OCI-LY7 (cell line): Measurements from ENCODE around the gene EPHB1. TPM values are rescaled to one million over a fixed set of nuclear protein-coding genes. Genes with fewer than 3 reads are reported as not detected.

Source experiments
- BruUV-seq: library from RNA; stranded (reverse); fragments of 400-500 nt; replicated peaks from 2 replicates; lab custom pipeline; 2021; lab: Mats Ljungman, UMichigan
- CTCF ChIA-PET: fragments of 300-600 bp; sonication (Branson Sonifier 250); formaldehyde crosslinking; loops from one replicate; lab custom pipeline; 2022; ENCODE audit warnings: antibody characterized with exemption; ENCODE audit not compliant: unreplicated experiment; lab: Charles Lee
- POLR2A ChIA-PET: fragments of 300-600 bp; sonication (Branson Sonifier 250); formaldehyde crosslinking; loops from one replicate; lab custom pipeline; 2022; ENCODE audit warnings: antibody characterized with exemption; lab: Charles Lee
- DNase-seq: peaks from one replicate; pipeline ENCODE4 v3.0.0-alpha.2; 2015; ENCODE audit warnings: low spot score
- H2AFZ ChIP-seq: fragments of 200-600 bp; sonication (generic), shearing (Covaris generic); 2 replicates; pipeline ENCODE4 v1.6.1; 2014; ENCODE audit warnings: mild to moderate bottlenecking, antibody characterized with exemption, low read length, moderate library complexity
- H3K27ac ChIP-seq: fragments of 200-600 bp; sonication (generic); 2 replicates; pipeline ENCODE4 v1.5.1; 2014; ENCODE audit warnings: mixed run types, low read depth, mild to moderate bottlenecking, moderate library complexity, low read length, inconsistent platforms; ENCODE audit not compliant: poor library complexity, severe bottlenecking
- H3K36me3 ChIP-seq: fragments of 200-600 bp; sonication (generic); 2 replicates; pipeline ENCODE4 v1.6.1; 2014; ENCODE audit warnings: mild to moderate bottlenecking, antibody characterized with exemption, low read length, moderate library complexity, mixed read lengths; ENCODE audit not compliant: insufficient read depth
- H3K4me1 ChIP-seq: fragments of 200-600 bp; sonication (generic); 2 replicates; pipeline ENCODE4 v1.5.1; 2014; ENCODE audit warnings: mild to moderate bottlenecking, low read length; ENCODE audit not compliant: insufficient read depth, poor library complexity, severe bottlenecking
- H3K4me2 ChIP-seq: fragments of 200-600 bp; sonication (generic); 2 replicates; pipeline ENCODE4 v1.6.1; 2014; ENCODE audit warnings: mild to moderate bottlenecking, low read length
- H3K4me3 ChIP-seq: fragments of 200-600 bp; sonication (generic); 2 replicates; pipeline ENCODE4 v1.5.1; 2014; ENCODE audit warnings: mild to moderate bottlenecking, low read depth, low read length; ENCODE audit not compliant: poor library complexity, severe bottlenecking
- H3K79me2 ChIP-seq: fragments of 200-600 bp; sonication (generic); 2 replicates; pipeline ENCODE4 v1.6.1; 2016; ENCODE audit warnings: low read depth, mild to moderate bottlenecking, low read length, moderate library complexity, mixed read lengths; ENCODE audit not compliant: insufficient read depth
- H3K9me2 ChIP-seq: fragments of 200-600 bp; sonication (generic); 2 replicates; pipeline ENCODE4 v1.6.1; 2016; ENCODE audit warnings: mild to moderate bottlenecking, low read length, mixed read lengths; ENCODE audit not compliant: insufficient read depth
- H3K9me3 ChIP-seq: fragments of 200-600 bp; sonication (generic); 2 replicates; pipeline ENCODE4 v1.6.1; 2014; ENCODE audit warnings: mild to moderate bottlenecking, mixed run types, low read length, mixed read lengths
- H4K20me1 ChIP-seq: fragments of 200-600 bp; sonication (generic); 2 replicates; pipeline ENCODE4 v1.6.1; 2014; ENCODE audit warnings: mild to moderate bottlenecking, antibody characterized with exemption, low read length, moderate library complexity, mixed read lengths; ENCODE audit not compliant: insufficient read depth
- CTCF ChIP-seq: fragments of 200-600 bp; sonication (generic); conservative IDR thresholded peaks from 2 replicates; pipeline ENCODE4 v1.5.1; 2014; ENCODE audit warnings: mild to moderate bottlenecking, antibody characterized with exemption, low read length, moderate library complexity, mixed read lengths
- EZH2phosphoT487 ChIP-seq: fragments of 200-600 bp; sonication (generic); IDR thresholded peaks from 2 replicates; pipeline ENCODE4 v1.6.1; 2018; ENCODE audit warnings: low read depth, borderline replicate concordance, mild to moderate bottlenecking, mixed run types, antibody characterized with exemption, low read length, moderate library complexity, mixed read lengths
- intact Hi-C: fragments of 100-400 bp; cut with micrococcal nuclease; formaldehyde crosslinking; loops from one replicate; pipeline ENCODE4 v1.10.0; 2022; ENCODE audit not compliant: unreplicated experiment
- total RNA-seq, 2 experiments: library from RNA; depleted of rRNA in 1 of 2; stranded (reverse); fragments of >200 nt in 1 of 2; shearing (Covaris generic) in 1 of 2; gene quantifications; 2 replicates each; pipeline ENCODE4 v1.2.3, GENCODE V29; 2014 to 2022

The EPHB1 gene
- total RNA-seq, 2 experiments from 2014 or later: 0.54 to 1.3 TPM

DNA sequence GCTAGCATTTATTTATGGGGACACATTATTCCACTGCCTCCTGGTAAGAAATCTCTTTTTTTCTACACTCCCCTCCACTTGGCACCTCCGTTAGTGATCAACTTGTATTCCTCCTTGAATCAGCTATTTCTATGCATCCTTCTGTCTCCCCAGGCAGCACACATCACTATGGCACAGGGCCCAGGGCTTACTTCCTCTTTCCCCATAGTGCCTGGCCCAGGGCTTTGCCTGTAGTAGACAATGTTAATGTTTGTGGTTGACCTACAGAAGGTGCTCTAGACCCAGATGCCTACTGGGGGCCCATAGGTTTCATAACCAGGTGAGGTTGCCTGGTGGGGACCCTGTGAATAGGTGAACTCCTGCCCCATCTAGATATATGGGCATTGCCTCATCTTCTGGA, 44.9 kb downstream of the EPHB1 start:
- ChIA-PET CTCF (no interaction called here), POLR2A (interaction anchor here (0.6 kb wide), 1 partner anchor 1015 kb away, joined by 3 read pairs; no protein-coding TSS in a partner anchor)
- no peaks in the 10 kb centered on the region; the same call in 1 of the 2 replicates for H3K9me3 ChIP-seq
- intact Hi-C loops: no loop called here
- no peak overlapping the region for H3K4me3 ChIP-seq
- no peak overlapping the region for H2AFZ ChIP-seq
- no peak for DNase-seq
- no peaks in the 10 kb centered on the region for H3K79me2 ChIP-seq
- H3K4me1 ChIP-seq: no peaks in the 10 kb centered on the region
- H3K36me3 ChIP-seq: no peaks in the 10 kb centered on the region
- no peaks in the 10 kb centered on the region for H4K20me1 ChIP-seq
- no peaks in the 10 kb centered on the region for H3K9me2 ChIP-seq
- no TSS peak for BruUV-seq
- no peak overlapping the region for H3K4me2 ChIP-seq
- TF ChIP-seq EZH2phosphoT487: no peak
- TF ChIP-seq CTCF: no peak
- H3K27ac ChIP-seq: no peak overlapping the region

GRCh38 chr3:134840459-134840858, 45.4 kb downstream of the EPHB1 start:
- BruUV-seq: no TSS peak
- no peak overlapping the region for H3K4me3 ChIP-seq
- ChIA-PET CTCF (no interaction called here), POLR2A (interaction anchor here (0.6 kb wide), 1 partner anchor 1015 kb away, joined by 3 read pairs; no protein-coding TSS in a partner anchor)
- H4K20me1 ChIP-seq: no peaks in the 10 kb centered on the region
- no peak overlapping the region for H3K4me2 ChIP-seq
- DNase-seq: no peak
- no peaks in the 10 kb centered on the region for H3K9me2 ChIP-seq
- intact Hi-C loops: no loop called here
- no peak overlapping the region for H2AFZ ChIP-seq
- H3K79me2 ChIP-seq: no peaks in the 10 kb centered on the region
- H3K9me3 ChIP-seq: no peaks in the 10 kb centered on the region; the same call in 1 of the 2 replicates
- H3K36me3 ChIP-seq: no peaks in the 10 kb centered on the region
- TF ChIP-seq EZH2phosphoT487: no peak
- TF ChIP-seq CTCF: no peak
- no peaks in the 10 kb centered on the region for H3K4me1 ChIP-seq
- H3K27ac ChIP-seq: no peak overlapping the region

- H3K9me3 ChIP-seq: no peaks in the 10 kb centered on the region; the same call in 1 of the 2 replicates
- intact Hi-C loops: no loop called here
- POLR2A ChIA-PET: no interaction called here
- H4K20me1 ChIP-seq: no peaks in the 10 kb centered on the region
- no peak overlapping the region for H2AFZ ChIP-seq
- no peaks in the 10 kb centered on the region for H3K4me1 ChIP-seq
- no peak overlapping the region for H3K27ac ChIP-seq
- no peaks in the 10 kb centered on the region for H3K9me2 ChIP-seq
- H3K4me2 ChIP-seq: no peak overlapping the region
- no peaks in the 10 kb centered on the region for H3K79me2 ChIP-seq
- DNase-seq: no peak
- CTCF ChIA-PET: no interaction called here
- no peak overlapping the region for H3K4me3 ChIP-seq
- no peaks in the 10 kb centered on the region for H3K36me3 ChIP-seq
- no peak for TF ChIP-seq CTCF
- no peak for TF ChIP-seq EZH2phosphoT487
- no TSS peak for BruUV-seq
Measured at GRCh38 chr3:134846084-134846483, 51.0 kb downstream of the EPHB1 start.
